H1 (cell line): ENCODE results near the gene S100A14.

ENCODE experiments used
- ASH2L ChIP-seq: fragments of 200-600, 300-600 bp; sonication (generic); IDR thresholded peaks from one replicate; pipeline ENCODE4 v1.7.1; 2017; ENCODE audit warnings: low read length
- BRCA1 ChIP-seq: IDR thresholded peaks from 2 replicates; pipeline ENCODE4 v1.6.1; 2012; ENCODE audit warnings: low read depth, low read length, improper control_type of control experiment
- CBX8 ChIP-seq: fragments of 300-800, 300-1000 bp; sonication (generic); IDR thresholded peaks from 2 replicates; pipeline ENCODE4 v1.7.1; 2016; ENCODE audit warnings: low read depth, low read length, borderline replicate concordance
- CEBPB ChIP-seq: IDR thresholded peaks from 2 replicates; pipeline ENCODE4 v1.6.1; 2012; ENCODE audit warnings: low read depth, low read length
- CREB1 ChIP-seq: IDR thresholded peaks from 2 replicates; pipeline ENCODE4 v1.6.1; 2012; ENCODE audit warnings: inconsistent platforms
- CTCF ChIP-seq, 3 experiments: IDR thresholded peaks; 1 replicate in 2 of 3; 2 replicates in 1 of 3; pipeline versions ENCODE4 v1.5.1 to v1.6.1; 2011; ENCODE audit warnings: low read length in 3 of 3, mild to moderate bottlenecking in 3 of 3, inconsistent platforms in 2 of 3, low read depth in 1 of 3, moderate library complexity in 1 of 3; ENCODE audit not compliant: insufficient read depth in 1 of 3; ENCODE audit errors: control extremely low read depth in 1 of 3
- EP300 ChIP-seq, 2 experiments: IDR thresholded peaks; 1 replicate in 1 of 2; 2 replicates in 1 of 2; pipeline ENCODE4 v1.6.1; 2011 to 2012; ENCODE audit warnings: low read depth in 2 of 2, low read length in 2 of 2, mild to moderate bottlenecking in 2 of 2, borderline replicate concordance in 1 of 2, inconsistent platforms in 1 of 2, moderate library complexity in 1 of 2
- GABPA ChIP-seq: IDR thresholded peaks from 2 replicates; pipeline ENCODE4 v1.6.1; 2011; ENCODE audit warnings: mild to moderate bottlenecking, low read length, moderate library complexity, borderline replicate concordance; ENCODE audit not compliant: insufficient read depth
- JUN ChIP-seq: IDR thresholded peaks from 2 replicates; pipeline ENCODE4 v1.6.1; 2011; ENCODE audit warnings: low read depth, mild to moderate bottlenecking, improper control_type of control experiment, low read length
- MAX ChIP-seq: IDR thresholded peaks from 2 replicates; pipeline ENCODE4 v1.6.1; 2012; ENCODE audit warnings: inconsistent platforms
- RFX5 ChIP-seq: IDR thresholded peaks from 2 replicates; pipeline ENCODE4 v1.6.1; 2011; ENCODE audit warnings: low read depth, low read length, improper control_type of control experiment, borderline replicate concordance
- TEAD4 ChIP-seq: IDR thresholded peaks from 2 replicates; pipeline ENCODE4 v1.6.1; 2012; ENCODE audit warnings: low read depth, low read length, inconsistent platforms, mixed read lengths
- USF2 ChIP-seq: IDR thresholded peaks from 2 replicates; pipeline ENCODE4 v1.6.1; 2011; ENCODE audit warnings: low read length, improper control_type of control experiment

GRCh38 chr1:153578490-153578889, 37.6 kb downstream of the S100A14 start:
- no peak for TF ChIP-seq CREB1
- TF ChIP-seq MAX, result no peak
- TF ChIP-seq GABPA, result no peak
- TF ChIP-seq CTCF (IDR thresholded peaks at IDR 0.05; ENCODE audit: control extremely low read depth in 1 of 3, insufficient read depth in 1 of 3, low read depth in 1 of 3, low read length in 3 of 3), result no peak
- TF ChIP-seq TEAD4, result no peak
- no peak for TF ChIP-seq ASH2L
- TF ChIP-seq RFX5, result no peak
- TF ChIP-seq JUN, result no peak
- no peak for TF ChIP-seq BRCA1
- no peak for TF ChIP-seq USF2
- TF ChIP-seq CBX8, result no peak
- no peak for TF ChIP-seq EP300 (IDR thresholded peaks at IDR 0.05; ENCODE audit: borderline replicate concordance in 1 of 2, low read depth in 2 of 2, low read length in 2 of 2)
- TF ChIP-seq CEBPB, result no peak
